Islet precursor cell (in vitro differentiated cells): ENCODE data around the gene PRPF19.

ENCODE experiments used
- DNase-seq: peaks from one replicate; pipeline ENCODE4 v3.0.0-alpha.2; 2018

Gene PRPF19

DNA sequence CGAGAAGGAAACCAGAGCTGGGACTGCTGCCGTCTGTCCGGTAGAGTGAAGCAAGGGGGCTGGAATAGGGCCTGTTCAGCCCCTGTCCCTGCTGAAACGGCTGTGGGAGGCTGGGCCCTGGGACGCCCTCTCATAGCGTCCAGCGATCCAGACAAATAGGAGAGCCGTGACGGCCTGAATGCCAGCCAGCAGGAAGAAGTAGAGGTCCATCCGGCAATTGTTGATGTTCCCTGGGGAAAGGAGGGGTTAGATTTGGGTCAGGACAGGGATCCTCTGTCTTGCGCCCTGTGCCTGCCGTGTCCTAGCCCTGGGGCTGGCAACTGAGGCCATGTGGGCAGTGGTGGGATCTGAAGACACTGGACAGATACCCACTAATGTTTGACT is 30.8 kb upstream of the PRPF19 start:
- no peak for DNase-seq

- no peak for DNase-seq
Observed at GRCh38 chr11:60936467-60937143, 30.2 kb upstream of the PRPF19 start.

GRCh38 chr11:60935676-60936442 is 29.5 kb upstream of the PRPF19 start:
- no peak for DNase-seq

DNA sequence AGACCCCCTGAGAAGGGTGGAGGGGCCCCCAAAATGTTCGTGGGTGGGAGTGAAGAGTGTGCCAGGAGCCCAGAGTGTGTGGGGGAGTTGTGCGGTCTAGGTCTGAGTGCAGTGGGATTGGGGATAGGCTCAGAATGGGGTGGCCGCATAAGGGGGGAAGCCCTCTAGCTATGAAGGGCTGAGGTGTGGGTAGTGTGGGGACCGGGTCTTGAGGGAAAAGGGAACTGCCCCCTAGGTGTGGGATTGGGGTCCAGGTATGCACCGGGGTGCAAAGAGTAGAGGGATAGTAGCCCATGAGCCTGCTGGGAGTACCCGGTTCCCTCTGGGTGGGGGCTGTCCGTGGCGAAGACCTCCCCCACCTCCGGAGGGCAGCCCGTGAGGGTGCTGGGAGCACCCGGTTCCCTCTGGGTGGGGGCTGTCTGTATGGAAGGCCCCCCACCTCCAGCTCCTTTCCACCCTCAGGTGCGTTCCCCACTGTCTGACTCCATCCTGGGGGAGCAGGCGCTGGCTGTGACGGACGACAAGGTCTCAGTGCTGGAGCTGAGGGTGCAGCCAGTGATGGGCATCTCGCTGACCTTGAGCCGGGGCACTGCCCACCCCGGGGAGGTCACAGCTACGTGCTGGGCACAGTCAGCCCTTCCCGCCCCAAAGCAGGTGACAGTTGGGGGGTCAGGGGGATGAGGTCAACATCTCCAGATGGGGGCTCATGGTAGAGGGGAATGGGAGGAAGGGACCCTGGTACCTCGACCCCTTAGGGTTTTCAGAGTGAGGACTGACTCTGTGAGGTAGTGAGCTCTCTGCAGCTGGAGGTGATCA is 28.6 kb upstream of the PRPF19 start:
- no peak for DNase-seq

DNA sequence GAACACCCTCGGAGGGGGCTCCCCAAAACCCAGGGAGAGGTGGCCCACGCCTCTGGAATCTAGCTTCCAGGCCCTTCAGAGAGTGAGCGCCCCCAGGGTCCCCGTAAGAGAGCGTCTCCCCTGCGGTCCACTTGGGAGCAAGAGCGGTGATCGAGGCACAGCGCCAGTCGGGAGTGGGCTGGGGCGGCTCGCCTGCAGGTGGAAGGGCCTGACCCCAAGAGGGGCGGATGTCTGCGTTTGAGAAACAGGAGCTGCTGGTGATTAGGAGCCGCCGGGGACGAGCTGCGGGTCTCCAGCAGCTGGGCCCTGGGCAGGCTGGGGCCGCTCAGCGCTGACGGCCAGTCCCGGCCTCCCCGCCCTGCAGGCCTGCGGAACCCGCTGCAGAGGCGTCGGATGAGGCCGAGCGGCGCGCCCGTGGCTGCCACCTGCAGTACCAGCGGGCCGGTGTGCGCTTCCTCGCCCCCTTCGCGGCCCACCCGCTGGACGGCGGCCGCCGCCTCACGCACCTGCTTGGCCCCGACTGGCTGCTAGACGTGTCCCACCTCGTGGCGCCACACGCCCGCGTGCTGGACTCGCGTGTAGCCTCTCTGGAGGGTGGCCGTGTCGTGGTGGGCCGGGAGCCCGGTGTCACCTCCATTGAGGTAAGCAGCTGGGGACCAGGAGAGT is 27.9 kb upstream of the PRPF19 start:
- no peak for DNase-seq

DNA sequence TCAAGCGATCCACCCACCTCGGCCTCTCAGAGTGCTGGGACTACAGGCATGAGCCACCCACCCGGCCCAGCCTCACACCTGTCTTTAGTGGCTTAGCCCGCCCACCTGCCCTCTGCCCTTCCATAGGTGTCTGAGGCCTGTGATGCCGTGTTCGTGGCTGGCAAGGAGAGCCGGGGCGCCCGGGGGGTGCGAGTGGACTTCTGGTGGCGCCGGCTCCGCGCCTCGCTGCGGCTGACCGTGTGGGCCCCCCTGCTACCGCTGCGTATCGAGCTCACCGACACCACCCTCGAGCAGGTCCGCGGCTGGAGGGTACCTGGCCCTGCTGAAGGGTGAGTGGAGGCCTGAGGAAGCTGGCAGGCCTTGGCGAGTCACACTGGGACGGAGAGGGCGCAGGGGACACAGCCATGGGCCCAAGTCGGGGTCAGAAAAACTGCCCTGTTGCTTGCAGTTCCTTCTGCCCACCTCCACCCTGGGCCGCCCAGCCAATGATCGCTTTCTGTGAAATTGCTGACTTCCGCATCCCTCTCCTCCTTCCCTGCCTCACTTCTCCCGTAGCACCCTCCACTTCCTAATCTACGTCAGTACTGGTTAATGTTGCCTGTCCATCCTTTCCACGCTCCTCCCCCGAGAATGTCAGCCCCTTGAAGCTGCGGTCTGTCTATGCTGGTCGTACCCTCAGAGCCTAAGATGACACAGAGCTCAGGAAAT is 27.2 kb upstream of the PRPF19 start:
- DNase-seq: no peak

GRCh38 chr11:60932605-60933356 is 26.4 kb upstream of the PRPF19 start:
- DNase-seq: no peak

GRCh38 chr11:60931917-60932316 is 25.5 kb upstream of the PRPF19 start:
- DNase-seq: no peak

GRCh38 chr11:60930394-60930793 is 24.0 kb upstream of the PRPF19 start:
- DNase-seq: no peak

DNA sequence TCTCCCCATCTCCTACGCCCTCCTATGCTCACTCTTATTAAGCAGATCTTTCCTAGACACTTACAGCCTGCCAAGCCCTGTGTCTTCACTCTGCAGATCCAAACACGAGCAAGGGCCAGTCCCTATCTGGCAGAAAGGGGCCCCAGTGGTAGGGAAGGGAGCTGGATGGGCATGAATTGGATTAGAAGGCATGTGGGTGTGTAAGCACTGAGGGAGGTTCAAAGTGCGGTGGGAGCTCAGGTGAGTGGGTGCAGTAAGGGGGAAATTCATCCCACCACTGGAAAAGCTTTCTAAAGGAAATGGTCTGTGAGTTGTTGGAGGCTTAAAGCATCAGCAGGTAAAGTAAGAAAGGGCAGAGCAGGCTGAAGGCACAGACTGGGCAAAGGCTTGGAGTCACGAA is 23.4 kb upstream of the PRPF19 start:
- no peak for DNase-seq

DNA sequence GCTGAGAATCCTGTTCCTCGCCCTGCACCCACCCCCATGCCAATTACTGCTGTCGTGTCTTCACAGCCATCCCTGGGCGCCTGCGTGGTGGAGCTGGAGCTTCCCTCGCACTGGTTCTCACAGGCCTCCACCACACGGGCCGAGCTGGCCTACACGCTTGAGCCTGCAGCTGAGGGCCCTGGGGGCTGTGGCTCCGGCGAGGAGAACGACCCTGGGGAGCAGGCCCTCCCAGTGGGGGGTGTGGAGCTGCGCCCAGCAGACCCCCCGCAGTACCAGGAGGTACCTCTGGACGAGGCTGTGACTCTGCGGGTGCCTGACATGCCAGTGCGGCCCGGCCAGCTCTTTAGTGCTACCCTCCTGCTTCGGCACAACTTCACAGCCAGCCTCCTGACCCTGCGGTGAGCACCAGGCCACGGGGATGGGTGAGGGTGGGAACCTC is 22.2 kb upstream of the PRPF19 start:
- no peak for DNase-seq

DNA sequence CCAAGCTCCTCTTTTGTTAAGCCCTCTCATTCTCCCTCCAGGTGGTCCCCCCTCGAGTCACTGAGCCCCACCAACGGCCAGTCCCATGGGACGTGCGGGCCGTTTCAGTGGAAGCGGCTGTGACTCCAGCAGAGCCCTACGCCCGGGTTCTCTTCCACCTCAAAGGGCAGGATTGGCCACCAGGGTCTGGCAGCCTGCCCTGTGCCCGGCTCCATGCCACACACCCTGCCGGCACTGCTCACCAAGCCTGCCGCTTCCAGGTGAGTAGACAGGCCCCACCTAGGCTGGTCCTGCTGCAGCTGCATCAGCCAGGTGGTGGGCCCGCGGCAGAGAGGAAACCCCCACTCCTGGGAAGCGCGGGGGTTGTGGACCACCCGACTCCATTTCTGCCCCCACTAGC is 21.2 kb upstream of the PRPF19 start:
- no peak for DNase-seq

DNA sequence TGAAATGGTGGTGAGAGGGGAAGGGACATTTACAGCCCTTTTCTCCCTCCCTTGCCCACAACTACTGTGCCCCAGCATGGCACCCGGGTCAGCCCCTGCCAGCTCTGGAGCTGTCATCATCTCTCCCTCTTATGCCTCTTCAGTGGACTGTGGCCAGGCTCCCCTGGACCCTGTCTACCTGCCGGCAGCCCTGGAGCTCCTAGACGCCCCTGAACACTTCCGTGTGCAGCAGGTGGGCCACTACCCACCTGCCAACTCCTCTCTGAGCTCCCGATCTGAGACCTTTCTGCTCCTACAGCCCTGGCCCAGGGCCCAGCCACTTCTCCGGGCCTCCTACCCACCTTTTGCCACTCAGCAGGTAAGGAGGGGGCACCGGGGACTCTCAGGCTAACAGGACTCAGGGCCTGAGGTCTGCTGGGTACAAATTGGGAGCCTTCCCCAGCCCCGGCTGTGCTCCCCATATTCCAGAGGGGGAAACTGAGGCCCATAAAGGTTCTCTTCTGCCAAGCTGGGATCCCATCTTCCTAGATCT is 20.7 kb upstream of the PRPF19 start:
- no peak for DNase-seq

DNA sequence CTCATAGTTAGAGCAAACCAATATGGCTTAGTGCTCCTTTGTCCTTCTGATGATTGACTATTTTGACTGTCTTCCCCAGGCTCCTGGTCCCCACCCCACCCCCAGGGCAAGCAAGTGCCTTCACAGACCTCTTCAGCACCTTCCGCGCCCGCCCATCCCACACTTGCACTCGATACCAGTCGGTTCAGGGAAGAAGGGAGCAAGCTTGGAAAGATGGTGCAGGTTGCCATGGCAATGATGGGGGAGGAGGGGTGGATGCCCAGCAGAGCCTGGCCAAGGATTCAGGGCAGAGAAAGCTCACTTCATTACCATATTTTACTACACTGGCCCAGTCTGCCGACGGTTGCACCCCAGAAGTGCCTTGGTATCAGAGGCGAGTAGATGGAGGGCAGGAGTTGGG is 20.1 kb upstream of the PRPF19 start:
- DNase-seq: no peak

DNA sequence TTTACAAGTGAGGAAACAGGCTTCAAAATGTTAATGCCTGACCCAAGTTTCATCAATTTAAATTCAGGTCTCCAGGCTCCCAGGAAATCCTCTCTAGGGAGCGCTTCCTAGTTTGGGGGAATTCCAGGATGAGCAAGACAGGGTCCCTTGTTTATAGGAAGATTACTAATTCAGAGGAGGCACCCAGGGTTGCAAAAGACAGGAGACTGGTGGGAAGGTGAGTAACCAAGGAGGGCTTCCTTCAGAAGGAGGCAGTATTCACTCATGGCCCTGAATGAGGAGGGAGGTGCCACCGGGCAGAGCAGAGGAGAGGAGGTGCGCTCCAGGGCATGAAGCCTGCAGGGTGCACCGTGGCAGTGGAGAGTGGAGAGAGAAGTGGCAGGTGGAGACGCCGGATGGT is 19.5 kb upstream of the PRPF19 start:
- no peak for DNase-seq

GRCh38 chr11:60924906-60925853 is 18.8 kb upstream of the PRPF19 start:
- no peak for DNase-seq

GRCh38 chr11:60924110-60924905 is 17.9 kb upstream of the PRPF19 start, which contains the start of gene TMEM132A:
Gene TMEM132A, plus strand, starts transcription at chr11:60924460. Its CDS starts 174 bp downstream, at chr11:60924634.
- peak; percentile 93 for DNase-seq

- no peak for DNase-seq
Observed at GRCh38 chr11:60923800-60924109, 17.4 kb upstream of the PRPF19 start.

DNA sequence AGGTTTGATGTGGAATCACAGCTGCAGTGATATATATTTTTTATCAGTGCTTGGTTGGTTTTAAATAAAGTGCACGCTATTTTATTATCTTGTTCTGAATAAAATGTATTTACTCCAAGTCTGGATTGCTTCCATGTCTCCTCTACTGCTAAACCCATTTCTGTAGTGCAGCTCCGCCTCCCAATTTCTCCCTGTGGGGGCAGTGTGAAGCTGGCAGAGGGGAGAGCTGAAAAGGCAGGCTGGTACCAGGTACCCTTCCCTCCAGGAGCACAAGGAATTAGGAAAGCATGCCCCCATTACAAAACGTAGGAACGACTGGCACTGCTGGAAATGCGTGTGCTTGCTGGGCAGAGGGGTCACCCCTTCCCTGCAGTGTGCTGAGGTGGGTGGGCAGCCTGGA is 16.9 kb upstream of the PRPF19 start:
- DNase-seq: no peak

DNA sequence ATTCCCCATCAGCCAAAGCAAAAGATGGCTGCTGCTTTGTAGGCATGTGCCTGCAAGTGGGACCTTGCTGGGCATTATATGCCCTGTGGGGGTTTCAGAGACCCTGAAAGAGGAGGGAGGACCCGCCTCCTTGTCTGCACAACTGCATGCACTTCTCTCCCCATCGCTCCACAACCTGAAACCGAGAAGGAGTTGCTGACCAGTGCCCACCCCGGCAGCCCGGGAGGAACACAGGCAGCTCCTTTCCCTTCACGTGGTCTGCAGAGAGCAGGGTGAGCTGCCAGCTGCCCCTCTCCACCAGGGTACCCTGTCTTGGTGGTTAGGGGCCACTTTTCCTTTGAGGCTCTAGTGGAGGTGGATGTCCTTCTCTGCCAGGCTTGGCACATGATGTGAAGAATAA is 16.5 kb upstream of the PRPF19 start:
- no peak for DNase-seq
